ENCODE results near the gene ZNF514. TPM values are rescaled to one million over a fixed set of nuclear protein-coding genes. Genes with fewer than 3 reads are reported as not detected.
"Not testable (repeated sequence)": the region's sequence is repeated elsewhere in the genome, so short reads cannot be mapped to it uniquely, and the experiment has no call there.

The ZNF514 gene
- total RNA-seq: 10 to 100 TPM; 11.7 to 13.8 TPM
- long read RNA-seq, partial matches to known transcripts: 0 of 5 reads
- long read RNA-seq, other reads (novel, unspliced or antisense): 3 of 5 reads

DNA sequence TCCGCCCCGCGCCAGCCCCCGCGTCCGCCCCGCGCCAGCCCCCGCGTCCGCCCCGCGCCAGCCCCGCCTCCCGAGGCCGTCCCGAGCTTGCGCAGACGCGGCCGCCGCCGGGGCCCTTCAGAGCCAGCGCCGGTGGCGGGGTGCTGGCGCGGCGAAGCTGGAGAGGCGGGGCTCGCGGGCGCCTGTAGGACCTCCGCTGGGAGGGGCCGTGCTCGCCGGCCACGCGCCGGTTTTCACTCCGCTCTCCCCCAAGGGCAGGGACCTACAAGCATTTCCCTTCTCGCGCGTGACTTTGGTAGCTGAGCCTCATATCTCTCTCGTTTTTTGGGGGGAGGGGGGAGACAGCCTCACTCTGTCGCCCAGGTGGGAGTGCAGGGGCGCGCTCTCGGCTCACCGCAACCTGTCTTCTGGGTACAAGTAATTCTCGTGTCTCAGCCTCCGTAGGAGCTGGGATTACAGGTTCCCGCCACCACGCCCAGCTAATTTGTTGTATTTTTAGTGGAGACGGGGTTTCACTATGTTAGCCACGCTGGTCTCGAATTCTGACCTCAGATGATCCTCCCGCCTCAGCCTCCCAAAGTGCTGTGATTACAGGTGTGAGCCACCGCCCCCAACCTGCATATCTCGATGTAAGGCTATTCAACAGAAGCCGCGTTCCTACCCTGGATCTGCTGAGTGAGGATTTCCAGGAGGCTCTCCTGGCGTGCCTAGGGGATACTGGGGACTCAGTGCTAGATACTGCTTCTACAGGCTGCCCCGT, at the start of gene ZNF514:
ZNF514 (minus strand) TSS at position 159 of the 760 bp plus-strand sequence. CDS start 6,595 bp downstream, outside the sequence.
- ATAC-seq (peak; percentile 94 to 96), DNase-seq (peak; percentile 89)
- intact Hi-C loops (cut with DNase I): no loop called here

DNA sequence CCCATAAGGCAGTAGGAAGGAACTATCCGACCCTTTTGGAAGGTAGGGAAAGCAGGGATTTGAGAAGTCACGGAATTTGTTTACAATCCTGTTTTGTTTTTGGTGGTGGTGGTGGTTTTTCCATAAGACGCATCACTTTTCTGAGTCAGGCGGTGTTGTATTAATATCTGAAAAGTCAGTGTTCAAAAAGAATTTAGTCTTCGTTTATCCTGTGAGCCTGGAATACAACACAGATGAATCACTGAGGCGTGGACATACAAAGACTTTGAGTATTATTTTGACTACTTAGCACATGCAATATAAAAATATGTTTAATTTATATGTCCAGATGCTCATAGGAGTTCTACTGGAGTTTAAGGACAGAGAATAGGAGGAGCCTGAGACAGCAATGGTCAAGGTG, 48.5 kb upstream of the ZNF514 start:
- no peak for ATAC-seq
- intact Hi-C loops (cut with DNase I): loop anchor here in 1 of 2 donors (10.0 kb wide), 1 partner anchor 83 kb away; the partner anchor contains the start of gene MRPS5

DNA sequence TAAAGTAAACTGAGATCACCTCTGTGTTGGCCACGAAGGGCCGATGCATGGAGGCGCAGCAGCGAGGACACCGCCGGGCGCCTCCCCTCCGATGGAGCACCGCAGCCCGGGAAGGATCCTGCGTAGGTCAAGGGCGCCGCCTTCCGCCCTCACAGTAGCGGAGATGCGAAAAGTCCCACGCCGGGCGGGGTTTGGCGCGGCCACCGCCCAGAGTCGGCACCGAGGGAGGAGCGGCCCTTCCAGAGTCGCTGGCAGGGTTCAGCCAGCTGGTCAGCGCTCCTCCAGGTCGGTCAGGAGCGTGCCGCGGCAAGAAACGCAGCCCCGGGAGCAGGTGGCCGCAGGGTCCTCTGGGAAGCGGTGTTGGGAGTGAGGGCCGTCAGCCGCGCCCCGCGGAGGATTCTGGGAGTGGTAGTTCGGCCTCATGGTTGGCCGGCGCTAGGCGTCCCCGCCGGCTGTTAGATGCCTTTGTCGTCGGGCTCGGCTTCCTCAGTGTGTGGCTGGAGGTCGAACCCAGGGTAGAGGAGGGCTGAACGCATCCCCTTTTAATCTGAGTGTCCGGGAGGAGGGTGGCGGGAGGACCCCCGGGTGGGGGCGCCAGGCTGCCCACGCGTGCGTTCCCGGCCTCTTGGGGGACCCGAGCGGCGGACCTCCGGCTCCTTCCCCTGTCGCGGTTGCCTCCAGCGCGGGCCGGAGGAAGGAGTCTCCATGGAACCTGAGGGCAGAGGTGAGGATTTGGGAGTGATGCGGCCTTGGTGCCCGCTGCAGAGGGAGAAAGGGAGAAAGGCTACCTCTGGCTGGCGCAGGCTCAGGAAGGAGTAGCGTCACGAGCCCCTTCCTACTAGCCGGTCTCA, 47.7 kb upstream of the ZNF514 start, which contains the start of gene ZNF892:
ZNF892 (plus strand) TSS at position 411 of the 851 bp plus-strand sequence; CDS start at position 706, 295 bp downstream.
- ATAC-seq (peak; percentile 99), DNase-seq (peak; percentile 93)
- intact Hi-C loops (cut with DNase I): loop anchor here in 1 of 2 donors (10.0 kb wide), 1 partner anchor 83 kb away; the partner anchor contains the start of gene MRPS5

More for the DNA sequence above, 48.5 kb upstream of the ZNF514 start:
- no peak for DNase-seq

DNA sequence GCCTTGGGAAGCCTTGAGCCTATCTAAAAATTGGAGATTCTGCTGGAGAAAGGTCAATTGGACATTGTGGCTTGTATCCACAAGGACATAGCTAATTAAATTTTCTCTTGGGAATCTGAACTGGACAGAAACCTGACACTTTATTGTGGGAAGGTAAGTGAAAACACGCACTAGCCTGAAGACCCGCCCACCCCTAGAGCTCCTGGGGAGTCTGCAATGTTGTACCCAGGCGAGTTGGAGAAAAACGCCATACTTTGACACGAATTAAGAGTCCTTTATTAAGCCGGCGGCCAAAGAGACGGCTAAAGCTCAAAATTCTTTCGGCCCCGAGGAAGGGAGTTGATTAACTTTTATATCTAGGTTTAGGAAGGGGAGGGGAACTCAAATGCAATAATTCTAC, 46.4 kb upstream of the ZNF514 start:
- no peak for ATAC-seq
- no peak for DNase-seq
- intact Hi-C loops (cut with DNase I): loop anchor here in 1 of 2 donors (10.0 kb wide), 1 partner anchor 81 kb away; the partner anchor contains the start of gene MRPS5

DNA sequence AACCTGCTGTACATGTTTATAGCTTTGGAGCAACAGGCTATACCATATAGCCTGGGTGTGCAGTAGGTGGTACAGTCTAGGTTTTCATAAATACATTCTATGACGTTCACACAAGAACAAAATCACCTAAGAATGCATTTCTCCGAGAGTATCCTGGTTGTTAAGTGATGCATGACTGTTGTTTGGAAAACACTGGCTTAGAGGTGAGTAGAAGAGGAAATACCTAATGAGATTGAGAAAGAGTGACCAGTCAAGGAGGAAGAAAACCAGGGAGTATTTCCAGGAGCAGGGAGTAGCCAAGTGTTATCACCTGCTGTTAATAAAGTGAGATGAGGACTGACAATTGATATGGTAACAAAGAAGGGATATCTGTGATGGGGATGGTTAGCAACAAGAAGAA, 44.7 kb upstream of the ZNF514 start:
- intact Hi-C loops (cut with DNase I): loop anchor here in 1 of 2 donors (10.0 kb wide), 1 partner anchor 80 kb away; the partner anchor contains the start of gene MRPS5
- DNase-seq: no peak
- no peak for ATAC-seq

DNA sequence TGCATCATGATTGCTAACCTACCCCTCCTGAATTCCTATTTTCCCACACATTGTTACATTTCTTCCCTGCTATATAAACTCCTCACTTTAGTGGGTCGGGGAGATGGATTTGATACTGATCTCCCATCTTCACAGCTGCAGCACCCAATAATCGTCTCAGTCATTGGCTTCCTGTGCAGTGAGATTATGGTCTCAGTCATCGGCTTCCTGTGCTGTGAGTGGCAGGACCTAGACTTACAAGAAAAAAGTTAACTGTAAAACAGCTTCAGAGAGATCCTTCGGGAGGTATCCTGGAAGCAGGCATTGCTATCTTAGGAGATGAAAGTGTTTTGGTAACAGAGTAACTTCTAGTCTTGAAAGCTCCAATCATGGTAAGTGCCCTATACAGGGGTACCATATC, 44.3 kb upstream of the ZNF514 start:
- intact Hi-C loops (cut with DNase I): loop anchor here in 1 of 2 donors (10.0 kb wide), 1 partner anchor 79 kb away; the partner anchor contains the start of gene MRPS5
- DNase-seq (no peak), ATAC-seq (no peak)

DNA sequence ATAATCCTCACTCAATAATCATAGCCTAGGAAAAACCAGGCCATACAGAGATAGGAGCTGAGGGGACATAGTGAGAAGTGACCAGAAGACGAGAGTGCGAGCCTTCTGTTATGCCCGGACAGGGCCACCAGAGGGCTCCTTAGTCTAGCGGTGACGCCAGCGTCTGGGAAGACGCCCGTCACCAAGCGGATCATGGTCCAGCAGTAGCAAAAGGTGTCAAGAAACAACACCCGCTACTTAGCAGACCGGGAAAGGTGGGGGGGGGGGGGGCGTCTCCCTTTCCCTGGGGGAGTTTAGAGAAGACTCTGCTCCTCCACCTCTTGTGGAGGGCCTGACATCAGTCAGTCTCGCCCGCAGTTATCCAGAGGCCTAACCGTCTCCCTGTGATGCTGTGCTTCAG, 33.3 kb upstream of the ZNF514 start:
- ATAC-seq: not testable (repeated sequence)
- DNase-seq: peak; percentile 67
- intact Hi-C loops (cut with DNase I): loop anchor here (10.0 kb wide), 1 partner anchor 122 kb away; no protein-coding TSS in a partner anchor

DNA sequence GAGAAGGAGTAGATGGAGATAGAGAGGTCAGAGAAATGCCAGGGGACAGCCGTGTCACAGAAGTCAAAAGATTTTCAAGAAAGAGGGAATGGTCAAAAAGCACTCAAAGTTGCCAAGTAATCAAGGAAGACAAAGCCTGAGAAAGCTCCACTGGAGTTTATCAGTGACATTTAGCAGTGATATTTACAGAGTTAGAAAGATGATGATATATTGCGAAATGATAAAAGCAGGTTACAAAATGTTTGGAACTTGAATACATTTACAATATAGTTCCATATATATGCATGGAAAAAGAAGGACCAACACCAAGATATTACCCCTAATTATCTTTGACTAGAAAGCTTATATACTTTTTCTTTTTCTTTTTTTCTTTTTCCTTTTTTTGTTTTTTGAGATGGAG, 26.3 kb upstream of the ZNF514 start:
- DNase-seq (no peak), ATAC-seq (no peak)
- intact Hi-C loops (cut with DNase I): no loop called here

DNA sequence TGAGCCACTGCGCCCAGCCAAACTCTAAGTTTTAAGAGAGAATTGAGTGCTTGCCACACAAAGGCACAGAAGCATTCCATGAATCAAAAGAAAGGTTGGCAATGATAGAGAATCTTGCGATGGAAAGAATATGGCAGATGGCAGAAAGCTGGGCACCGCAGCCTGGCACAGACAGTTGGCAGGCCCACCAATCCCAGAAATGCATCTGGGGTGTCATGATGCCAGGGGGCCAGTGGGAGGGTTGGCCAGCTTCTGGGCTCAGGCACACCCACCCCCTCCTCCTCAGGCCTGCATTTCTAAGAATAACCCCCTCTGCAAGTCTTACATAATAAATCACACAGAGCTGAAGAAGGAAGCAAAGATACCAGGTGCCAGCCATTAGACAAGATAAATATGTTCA, 25.5 kb upstream of the ZNF514 start:
- DNase-seq (no peak), ATAC-seq (no peak)
- intact Hi-C loops (cut with DNase I): no loop called here

DNA sequence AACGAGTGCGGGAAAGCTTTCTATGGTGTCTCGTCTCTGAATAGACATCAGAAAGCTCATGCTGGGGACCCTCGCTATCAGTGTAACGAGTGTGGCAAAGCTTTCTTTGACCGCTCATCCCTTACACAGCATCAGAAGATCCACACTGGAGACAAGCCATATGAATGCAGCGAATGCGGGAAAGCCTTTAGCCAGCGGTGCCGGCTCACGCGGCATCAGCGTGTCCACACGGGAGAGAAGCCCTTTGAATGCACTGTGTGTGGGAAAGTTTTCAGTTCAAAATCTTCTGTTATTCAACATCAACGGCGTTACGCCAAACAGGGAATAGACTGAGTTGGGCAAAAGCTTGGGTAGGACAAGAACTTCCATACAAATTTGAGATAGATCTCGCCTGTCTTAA, 22.1 kb upstream of the ZNF514 start:
- no peak for DNase-seq
- intact Hi-C loops (cut with DNase I): no loop called here
- no peak for ATAC-seq

DNA sequence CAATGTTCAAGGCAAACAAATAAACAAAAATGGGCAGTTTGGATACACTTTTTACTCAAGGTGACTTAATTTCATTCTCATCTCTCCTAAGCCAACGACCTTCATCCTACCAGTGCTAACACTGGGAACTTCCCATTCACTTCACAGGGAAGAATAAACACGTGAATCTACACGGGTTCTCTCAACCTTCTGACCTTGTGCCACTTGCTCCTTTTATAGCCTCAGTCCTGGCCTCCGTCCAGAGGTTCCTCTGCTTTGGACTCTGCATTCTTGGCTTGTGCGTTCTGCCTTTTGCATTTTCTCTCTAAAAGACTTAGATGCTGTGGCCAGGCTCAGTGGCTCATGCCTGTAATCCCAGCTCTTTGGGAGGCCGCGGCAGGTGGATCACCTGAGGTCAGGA, 19.8 kb upstream of the ZNF514 start:
- intact Hi-C loops (cut with DNase I): no loop called here
- ATAC-seq (peak; percentile 42 to 61), DNase-seq (peak; percentile 53)

DNA sequence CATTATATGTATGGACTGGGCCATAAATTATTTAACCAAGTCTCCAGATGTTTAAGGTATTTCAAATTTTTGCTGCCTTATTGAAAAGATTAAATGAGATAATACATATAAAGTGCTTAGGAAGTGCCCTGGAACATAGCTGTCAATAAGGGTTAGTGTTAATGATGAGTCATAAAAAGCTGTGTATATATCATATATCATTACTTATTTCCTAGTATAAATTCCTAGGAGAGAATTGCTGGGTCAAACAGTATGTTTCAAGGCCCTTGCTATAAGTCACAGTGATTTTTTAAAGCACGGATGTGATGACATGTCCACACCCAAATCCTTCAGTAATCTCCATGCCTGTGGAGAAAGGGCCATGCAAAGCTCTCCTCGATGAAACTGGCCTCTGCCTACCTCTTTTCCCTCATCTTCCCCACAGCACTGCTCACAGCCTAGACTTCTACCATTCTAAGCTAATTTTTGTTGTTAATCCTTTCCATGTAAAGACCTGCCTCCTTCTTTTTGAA, 14.4 kb upstream of the ZNF514 start:
- DNase-seq (no peak), ATAC-seq (no peak)
- intact Hi-C loops (cut with DNase I): no loop called here

DNA sequence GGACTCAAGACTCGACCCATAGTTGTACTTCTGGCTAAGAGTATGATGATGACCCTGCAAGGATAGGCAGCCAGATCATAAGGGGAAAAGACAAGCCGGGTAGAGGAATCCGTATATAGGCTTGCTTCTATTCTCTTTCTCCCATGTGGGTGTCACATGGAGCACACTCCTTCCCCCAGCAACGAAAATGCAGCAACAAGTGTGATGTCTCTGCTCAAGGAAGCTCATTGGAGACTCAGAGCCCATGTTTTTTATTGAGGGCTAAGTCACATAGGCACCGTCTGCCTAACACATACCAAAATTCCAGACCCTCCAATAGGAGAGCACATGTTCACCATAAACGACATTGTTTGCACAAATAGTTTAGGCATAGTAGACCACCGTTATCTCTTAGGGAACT, 12.3 kb upstream of the ZNF514 start:
- intact Hi-C loops (cut with DNase I): no loop called here
- DNase-seq (no peak), ATAC-seq (no peak)

DNA sequence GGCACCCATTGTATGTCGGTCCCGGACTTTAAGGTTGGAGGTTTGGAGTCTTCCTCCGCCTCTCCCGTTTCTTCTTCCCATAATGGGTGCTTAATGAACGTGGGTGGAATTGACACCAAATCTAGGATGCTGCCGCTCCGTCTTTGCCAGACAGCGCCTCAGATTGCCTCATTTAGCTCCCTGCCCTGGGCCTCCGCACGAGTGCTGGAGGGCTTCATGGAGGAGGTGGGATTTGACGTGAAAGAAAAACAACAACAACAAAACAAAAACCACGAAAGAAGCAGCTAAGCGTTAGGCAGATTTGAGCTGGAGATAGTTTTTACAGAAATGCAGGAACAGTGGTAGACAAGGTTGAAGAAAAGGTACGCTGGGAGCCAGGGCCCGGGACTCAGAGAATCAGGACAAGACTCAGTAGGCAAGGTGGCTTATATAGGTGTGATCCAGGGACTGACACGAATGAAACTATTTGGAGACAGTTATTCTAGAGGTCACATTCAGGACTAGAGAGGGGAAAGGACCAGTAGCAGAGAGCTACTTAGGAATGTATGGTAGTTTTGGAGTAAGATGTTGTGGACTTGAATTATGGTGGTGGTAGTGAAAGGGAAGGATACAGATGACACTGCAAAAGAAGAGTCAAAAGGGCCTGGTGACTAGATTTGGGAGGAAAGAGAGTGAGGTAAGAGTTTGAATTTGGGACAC, 6.6 kb upstream of the ZNF514 start:
- intact Hi-C loops (cut with DNase I): no loop called here
- peak; percentile 6 to 16 for ATAC-seq
- DNase-seq: no peak

DNA sequence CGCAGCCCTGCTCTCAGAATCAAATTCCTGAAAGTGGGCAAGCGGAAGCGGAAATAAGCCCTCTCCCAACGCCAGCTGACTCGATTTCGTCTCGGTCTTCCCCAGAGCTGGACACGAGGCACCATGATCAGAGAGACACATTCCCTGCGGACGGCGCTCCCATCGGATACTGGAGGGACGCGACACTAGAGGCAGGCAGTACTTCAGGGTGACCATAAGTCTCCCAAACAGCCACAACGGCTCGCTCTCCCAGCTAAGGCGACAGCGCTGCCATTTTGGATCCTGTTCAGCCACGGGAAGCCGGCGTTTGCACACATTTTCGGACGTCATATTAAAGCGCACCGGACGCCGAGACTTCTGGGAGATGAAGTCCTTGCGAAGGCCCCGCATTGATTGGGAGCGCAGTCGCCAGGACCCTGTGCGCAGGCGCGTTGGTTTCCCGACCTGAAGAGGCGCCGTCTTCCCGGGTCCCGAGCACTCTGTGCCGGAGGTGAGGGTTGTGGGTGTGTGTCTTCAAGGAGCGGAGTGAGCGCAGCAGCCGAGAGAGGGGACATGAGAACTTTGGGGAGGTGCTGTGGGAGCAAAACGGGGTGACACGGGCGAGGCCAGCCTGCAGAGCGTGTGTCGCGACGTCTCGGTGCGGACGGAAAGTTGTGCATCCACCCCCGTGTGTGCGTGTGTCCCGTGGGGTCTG, 5.9 kb upstream of the ZNF514 start, which contains the start of gene ZNF2:
ZNF2 (plus strand) TSS at position 439 of the 694 bp plus-strand sequence. CDS start 10,418 bp downstream, outside the sequence.
- peak; percentile 98 for DNase-seq
- intact Hi-C loops (cut with DNase I): loop anchor here in 1 of 2 donors (2.0 kb wide), 1 partner anchor 45 kb away; the partner anchor contains the start of gene MRPS5
- peak; percentile 99 for ATAC-seq

DNA sequence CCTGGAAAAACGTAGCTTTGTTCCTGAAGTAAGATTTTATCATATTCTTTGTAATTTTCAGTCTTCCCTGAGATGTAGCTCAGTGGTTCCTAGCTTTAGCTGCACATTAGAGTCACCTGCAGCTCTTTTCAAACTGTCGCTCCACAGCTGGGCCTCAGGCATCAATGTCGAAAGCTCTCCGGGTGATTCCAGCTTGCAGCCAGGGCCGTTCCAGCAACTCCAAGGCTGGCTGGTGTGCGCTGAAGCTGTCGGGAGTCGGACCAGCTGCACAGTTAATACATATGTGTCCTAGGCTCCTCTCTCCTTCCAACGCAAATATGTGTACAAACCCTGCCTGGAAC, 5.4 kb upstream of the ZNF514 start:
- ATAC-seq (no peak), DNase-seq (no peak)
- intact Hi-C loops (cut with DNase I): loop anchor here in 1 of 2 donors (2.0 kb wide), 1 partner anchor 44 kb away; the partner anchor contains the start of gene MRPS5

DNA sequence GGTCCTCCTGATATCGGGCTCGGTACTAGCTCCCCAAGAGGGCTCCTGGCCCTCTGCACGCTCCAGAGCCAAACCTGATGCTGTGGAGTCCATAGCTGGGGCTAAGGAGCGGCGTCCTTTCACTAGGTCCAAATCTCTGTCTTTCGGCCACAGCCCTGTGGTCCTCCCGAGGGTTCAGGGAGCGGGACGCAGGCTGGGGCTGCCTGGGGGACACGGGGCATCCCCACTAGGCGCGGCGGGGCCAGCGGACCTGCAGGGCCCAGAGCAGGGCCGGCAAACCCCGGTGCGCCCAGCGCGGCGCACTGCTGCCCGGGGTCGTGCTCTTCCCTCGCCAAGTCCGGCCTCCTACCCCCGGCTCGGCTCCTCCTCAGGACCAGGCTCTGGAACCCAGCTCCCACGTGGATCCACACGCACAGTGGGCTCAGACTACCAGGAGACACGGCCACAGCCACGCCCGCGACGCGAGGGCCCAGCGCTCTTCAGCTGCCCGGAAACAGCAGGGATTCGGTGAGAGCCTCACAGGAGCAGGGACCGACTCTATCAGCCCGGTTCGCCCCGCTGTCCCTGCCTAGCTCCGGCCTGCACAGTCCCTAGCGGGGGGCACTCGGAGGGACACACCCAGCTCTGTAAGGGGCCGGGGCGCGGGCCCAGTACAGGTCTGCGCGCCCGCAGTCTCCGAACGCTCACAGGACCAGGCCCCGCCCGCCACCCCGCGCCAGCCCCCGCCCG, 593 bp downstream of the ZNF514 start:
- peak; percentile 62 for DNase-seq
- ATAC-seq: peak; percentile 69 to 74
- intact Hi-C loops (cut with DNase I): no loop called here
